Measurements from ENCODE around the gene SCAF8.

DNA sequence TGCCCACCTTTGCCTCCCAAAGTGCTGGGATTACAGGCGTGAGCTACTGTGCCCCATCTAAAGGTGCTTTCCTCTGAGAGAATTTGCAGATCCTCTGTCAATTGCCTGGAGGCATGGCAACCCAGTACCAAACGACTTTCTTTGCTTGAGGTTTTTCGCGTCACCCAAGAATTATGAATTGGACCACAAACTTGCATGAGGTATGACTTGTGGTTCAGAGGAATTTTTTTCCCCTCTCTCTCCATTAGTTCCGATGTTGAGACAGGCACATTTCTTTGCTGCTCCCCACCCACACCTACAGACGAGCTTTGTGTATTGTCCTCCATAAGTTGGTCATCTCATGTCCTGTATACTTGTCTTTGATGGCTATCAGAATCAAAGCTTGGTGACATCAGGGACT is 11.8 kb upstream of the SCAF8 start:
- TF ChIP-seq CTCF (IDR thresholded peaks at IDR 0.05; ENCODE audit: poor library complexity, severe bottlenecking) (no peak), EZH2 (IDR thresholded peaks at IDR 0.05; ENCODE audit: borderline replicate concordance, insufficient read depth, low read length, poor library complexity, severe bottlenecking) (no peak), POLR2AphosphoS5 (IDR thresholded peaks at IDR 0.05) (no peak), REST (IDR thresholded peaks at IDR 0.05; ENCODE audit: borderline replicate concordance) (no peak), RAD21 (conservative IDR thresholded peaks at IDR 0.05) (no peak), EP300 (conservative IDR thresholded peaks at IDR 0.05; ENCODE audit: poor library complexity, severe bottlenecking) (no peak), SMC3 (conservative IDR thresholded peaks at IDR 0.05; ENCODE audit: poor library complexity) (no peak)
